Hepatocyte (in vitro differentiated cells): ENCODE measurements around the gene MBNL1. TPM values are rescaled to one million over a fixed set of nuclear protein-coding genes. Genes with fewer than 3 reads are reported as not detected.
"Not testable (repeated sequence)": the region's sequence is repeated elsewhere in the genome, so short reads cannot be mapped to it uniquely, and the experiment has no call there.

ENCODE experiments used
- DNase-seq: peaks from one replicate; pipeline ENCODE4 v3.0.0-alpha.2; 2016; ENCODE audit warnings: low spot score
- H2AFZ ChIP-seq: fragments of 200-600 bp; sonication (generic); 2 replicates; pipeline ENCODE4 v1.6.0; 2016; ENCODE audit warnings: antibody characterized with exemption, mild to moderate bottlenecking
- H3K27ac ChIP-seq: fragments of 200-600 bp; sonication (generic); 2 replicates; pipeline ENCODE4 v1.5.1; 2016; ENCODE audit warnings: mild to moderate bottlenecking
- H3K27me3 ChIP-seq: fragments of 200-600 bp; sonication (generic); 2 replicates; pipeline ENCODE4 v1.6.1; 2016
- H3K36me3 ChIP-seq: fragments of 200-600 bp; sonication (generic); replicated peaks from 2 replicates; pipeline ENCODE4 v1.5.1; 2016; ENCODE audit warnings: low read depth; ENCODE audit not compliant: insufficient read depth
- H3K4me1 ChIP-seq: fragments of 200-600 bp; sonication (generic); 2 replicates; pipeline ENCODE4 v1.5.1; 2016; ENCODE audit warnings: mild to moderate bottlenecking, moderate library complexity; ENCODE audit not compliant: insufficient read depth
- H3K4me2 ChIP-seq: fragments of 200-600 bp; sonication (generic); 2 replicates; pipeline ENCODE4 v1.6.0; 2016
- H3K4me3 ChIP-seq: fragments of 200-600 bp; sonication (generic); 2 replicates; pipeline ENCODE4 v1.5.1; 2016; ENCODE audit warnings: mild to moderate bottlenecking
- H3K79me2 ChIP-seq: fragments of 200-600 bp; sonication (generic); 2 replicates; pipeline ENCODE4 v1.6.0; 2017; ENCODE audit warnings: mild to moderate bottlenecking
- H3K9me2 ChIP-seq: fragments of 200-600 bp; sonication (generic); replicated peaks from 2 replicates; pipeline ENCODE4 v1.6.0; 2017; ENCODE audit warnings: mild to moderate bottlenecking; ENCODE audit not compliant: insufficient read depth
- H3K9me3 ChIP-seq: fragments of 200-600 bp; sonication (generic); 2 replicates; pipeline ENCODE4 v1.5.1; 2016; ENCODE audit warnings: low read depth, mild to moderate bottlenecking
- H4K20me1 ChIP-seq: fragments of 200-600 bp; sonication (generic); 2 replicates; pipeline ENCODE4 v1.6.0; 2016; ENCODE audit warnings: mild to moderate bottlenecking; ENCODE audit not compliant: insufficient read depth, poor library complexity, severe bottlenecking
- EZH2 ChIP-seq: fragments of 200-600 bp; sonication (generic); IDR thresholded peaks from 2 replicates; pipeline ENCODE4 v1.6.1; 2016; ENCODE audit warnings: antibody characterized with exemption, mild to moderate bottlenecking, borderline replicate concordance
- EZH2phosphoT487 ChIP-seq: fragments of 200-600 bp; sonication (generic); IDR thresholded peaks from one replicate; pipeline ENCODE4 v1.6.1; 2018; ENCODE audit warnings: antibody characterized with exemption, mild to moderate bottlenecking, low read depth, moderate library complexity; ENCODE audit not compliant: unreplicated experiment, severe bottlenecking
- WGBS: methylation state at CpG from one replicate; pipeline ENCODE4 v1.1.6; 2016; ENCODE audit warnings: low lambda C conversion rate; ENCODE audit errors: missing lambda C conversion rate; 5-methylcytosine and 5-hydroxymethylcytosine counted together
- polyA plus RNA-seq: library from polyadenylated mRNA; unstranded; fragments of >200 nt; fragmentation: Nextera tagmentation; extraction: Ambion mirVana; gene quantifications from 2 replicates; pipeline ENCODE4 v1.2.1, GENCODE V29; 2016
- total RNA-seq: library from RNA; depleted of rRNA; stranded (reverse); fragments of >200 nt; gene quantifications from 2 replicates; pipeline ENCODE4 v1.2.3, GENCODE V29; 2014
- TF ChIP-seq, protein P1 (sequence below): fragments of 200-600 bp; sonication (generic); IDR thresholded peaks from 2 replicates; pipeline ENCODE4 v1.5.1; 2016; ENCODE audit warnings: antibody characterized with exemption, mild to moderate bottlenecking; ENCODE audit not compliant: poor library complexity

Gene MBNL1
- total and polyA plus RNA-seq, 2 experiments from 2014 or later = 20.5 to 104 TPM

DNA sequence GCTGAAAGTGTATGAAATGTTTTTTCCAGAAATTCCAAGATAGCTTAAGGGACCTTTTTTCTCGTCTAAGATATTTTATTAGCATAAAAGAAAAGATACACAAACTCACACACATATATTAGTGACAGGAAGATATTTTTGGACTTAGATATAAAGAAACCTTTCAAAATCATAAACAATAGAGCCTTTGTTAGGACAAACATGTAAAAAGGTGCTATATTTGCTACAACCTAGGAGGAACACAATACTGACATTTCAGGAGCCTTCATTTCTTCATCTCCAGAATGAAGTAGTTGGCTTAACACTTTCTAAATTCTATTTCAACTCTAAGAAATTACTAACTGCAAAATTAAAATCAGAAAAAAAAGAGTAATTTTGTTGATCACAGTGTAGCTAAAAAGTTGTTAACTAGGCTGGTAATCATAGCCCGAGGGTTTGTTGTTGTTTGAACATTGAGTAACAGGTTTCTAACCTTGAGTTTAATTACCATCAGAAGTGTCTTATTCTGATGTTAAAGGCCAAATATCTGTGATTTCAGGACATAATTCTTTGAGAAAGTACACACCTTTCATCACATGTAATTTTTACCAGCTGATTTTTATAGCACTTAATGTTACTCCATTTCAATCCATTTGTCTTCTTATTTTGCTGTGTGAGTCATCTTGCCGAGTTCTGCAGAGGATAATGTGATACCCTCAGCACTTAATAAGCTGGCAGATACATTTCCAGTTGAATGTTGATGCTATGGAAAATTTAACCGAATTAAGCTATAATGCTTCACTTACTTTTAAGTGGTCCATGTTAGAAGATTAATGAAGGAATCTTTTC is 97.3 kb downstream of the MBNL1 start:
- no peaks in the 10 kb centered on the region for H3K27me3 ChIP-seq
- H4K20me1 ChIP-seq = peaks cover 20% of the 10 kb centered on the region
- no peaks in the 10 kb centered on the region for H3K9me3 ChIP-seq
- WGBS = 84% methylated on average over 4 of the region's 4 CpGs
- TF ChIP-seq EZH2 (no peak), EZH2phosphoT487 (no peak)
- TF ChIP-seq, protein P1, sequence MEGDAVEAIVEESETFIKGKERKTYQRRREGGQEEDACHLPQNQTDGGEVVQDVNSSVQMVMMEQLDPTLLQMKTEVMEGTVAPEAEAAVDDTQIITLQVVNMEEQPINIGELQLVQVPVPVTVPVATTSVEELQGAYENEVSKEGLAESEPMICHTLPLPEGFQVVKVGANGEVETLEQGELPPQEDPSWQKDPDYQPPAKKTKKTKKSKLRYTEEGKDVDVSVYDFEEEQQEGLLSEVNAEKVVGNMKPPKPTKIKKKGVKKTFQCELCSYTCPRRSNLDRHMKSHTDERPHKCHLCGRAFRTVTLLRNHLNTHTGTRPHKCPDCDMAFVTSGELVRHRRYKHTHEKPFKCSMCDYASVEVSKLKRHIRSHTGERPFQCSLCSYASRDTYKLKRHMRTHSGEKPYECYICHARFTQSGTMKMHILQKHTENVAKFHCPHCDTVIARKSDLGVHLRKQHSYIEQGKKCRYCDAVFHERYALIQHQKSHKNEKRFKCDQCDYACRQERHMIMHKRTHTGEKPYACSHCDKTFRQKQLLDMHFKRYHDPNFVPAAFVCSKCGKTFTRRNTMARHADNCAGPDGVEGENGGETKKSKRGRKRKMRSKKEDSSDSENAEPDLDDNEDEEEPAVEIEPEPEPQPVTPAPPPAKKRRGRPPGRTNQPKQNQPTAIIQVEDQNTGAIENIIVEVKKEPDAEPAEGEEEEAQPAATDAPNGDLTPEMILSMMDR = no peak
- no peak overlapping the region for H3K4me2 ChIP-seq
- DNase-seq = no peak
- no peaks in the 10 kb centered on the region for H3K36me3 ChIP-seq
- no peaks in the 10 kb centered on the region for H3K4me1 ChIP-seq
- no peak overlapping the region for H2AFZ ChIP-seq
- H3K79me2 ChIP-seq = peaks cover 99% of the 10 kb centered on the region
- H3K9me2 ChIP-seq = no peaks in the 10 kb centered on the region
- H3K4me3 ChIP-seq = no peak overlapping the region
- H3K27ac ChIP-seq = no peak overlapping the region

DNA sequence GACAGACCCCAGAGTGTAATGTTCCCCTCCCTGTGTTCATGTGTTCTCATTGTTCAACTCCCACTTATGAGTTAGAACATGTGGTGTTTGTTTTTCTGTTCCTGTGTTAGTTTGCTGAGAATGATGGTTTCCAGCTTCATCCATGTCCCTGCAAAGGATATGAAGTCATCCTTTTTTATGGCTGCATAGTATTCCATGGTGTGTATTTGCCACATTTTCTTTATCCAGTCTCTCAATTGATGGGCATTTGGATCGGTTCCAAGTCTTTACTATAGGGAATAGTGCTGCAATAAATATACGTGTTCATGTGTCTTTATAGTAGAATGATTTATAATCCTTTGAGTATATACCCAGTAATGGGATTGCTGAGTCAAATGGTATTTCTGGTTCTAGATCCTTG is 98.5 kb downstream of the MBNL1 start:
- peaks cover 99% of the 10 kb centered on the region for H3K79me2 ChIP-seq
- H3K4me2 ChIP-seq, H3K9me2 ChIP-seq, H3K36me3 ChIP-seq, DNase-seq, H3K9me3 ChIP-seq, H3K27me3 ChIP-seq, H2AFZ ChIP-seq, H3K27ac ChIP-seq, H3K4me1 ChIP-seq, H3K4me3 ChIP-seq: not testable (repeated sequence)
- WGBS = 92% methylated on average over 2 of the region's 2 CpGs
- peaks cover 12% of the 10 kb centered on the region for H4K20me1 ChIP-seq

DNA sequence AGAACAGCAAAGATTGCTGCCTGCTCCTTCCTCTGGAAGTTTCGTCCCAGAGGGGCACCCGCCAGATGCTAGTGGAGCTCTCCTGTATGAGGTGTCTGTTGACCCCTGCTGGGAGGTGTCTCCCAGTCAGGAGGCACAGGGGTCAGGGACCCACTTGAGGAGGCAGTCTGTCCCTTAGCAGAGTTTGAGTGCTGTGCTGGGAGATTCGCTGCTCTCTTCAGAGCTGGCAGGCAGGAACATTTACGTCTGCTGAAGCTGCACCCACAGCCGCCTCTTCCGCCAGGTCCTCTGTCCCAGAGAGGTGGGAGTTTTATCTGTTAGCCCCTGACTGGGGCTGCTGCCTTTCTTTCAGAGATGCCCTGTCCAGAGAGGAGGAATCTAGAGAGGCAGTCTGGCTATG is 103.9 kb downstream of the MBNL1 start:
- H3K27ac ChIP-seq, H3K9me3 ChIP-seq, H3K4me2 ChIP-seq, H3K4me1 ChIP-seq, H3K27me3 ChIP-seq, H2AFZ ChIP-seq, H3K9me2 ChIP-seq, H3K4me3 ChIP-seq, DNase-seq, H3K36me3 ChIP-seq: not testable (repeated sequence)
- Histone ChIP-seq H3K79me2 (peaks cover 95% of the 10 kb centered on the region), H4K20me1 (peaks cover 22% of the 10 kb centered on the region)
- 87% methylated on average over 6 of the region's 6 CpGs for WGBS

DNA sequence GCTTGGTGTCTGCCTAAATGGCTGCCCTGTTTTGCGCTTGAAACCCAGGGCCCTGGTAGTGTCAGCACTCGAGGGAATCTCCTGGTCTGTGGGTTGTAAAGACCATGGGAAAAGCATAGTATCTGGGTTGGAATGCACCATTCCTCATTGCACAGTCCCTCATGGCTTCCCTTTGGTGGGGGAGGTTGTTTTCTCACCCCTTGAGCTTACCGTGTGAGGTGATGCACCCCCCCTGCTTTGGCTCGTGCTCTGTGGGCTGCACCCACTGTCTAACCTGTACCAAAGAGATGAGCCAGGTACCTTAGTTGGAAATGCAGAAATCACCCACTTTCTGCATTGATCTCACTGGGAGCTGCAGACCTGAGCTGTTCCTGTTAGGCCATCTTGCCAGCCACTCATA is 104.7 kb downstream of the MBNL1 start:
- DNase-seq = no peak
- no peaks in the 10 kb centered on the region for H3K27me3 ChIP-seq
- H3K4me1 ChIP-seq = no peaks in the 10 kb centered on the region
- WGBS = 93% methylated on average over 4 of the region's 4 CpGs
- no peaks in the 10 kb centered on the region for H3K36me3 ChIP-seq
- no peak for TF ChIP-seq EZH2
- TF ChIP-seq, protein P1 = no peak
- TF ChIP-seq EZH2phosphoT487 = no peak
- peaks cover 95% of the 10 kb centered on the region for H3K79me2 ChIP-seq
- no peak overlapping the region for H3K27ac ChIP-seq
- H3K4me2 ChIP-seq = no peak overlapping the region
- no peak overlapping the region for H3K4me3 ChIP-seq
- no peak overlapping the region for H2AFZ ChIP-seq
- no peaks in the 10 kb centered on the region for H3K9me3 ChIP-seq
- no peaks in the 10 kb centered on the region for H3K9me2 ChIP-seq
- H4K20me1 ChIP-seq = peaks cover 22% of the 10 kb centered on the region
